Fibroblast of pulmonary artery (primary cell): ENCODE data around the gene ZFPM1.

Source experiments
- DNase-seq: peaks from one replicate; pipeline ENCODE4 v3.0.0-alpha.2; 2010; ENCODE audit warnings: low read depth
- H3K4me3 ChIP-seq: replicated peaks from 2 replicates; pipeline ENCODE4 v1.5.1; 2011; ENCODE audit warnings: low read depth, mild to moderate bottlenecking, control low read depth, low read length, moderate library complexity
- CTCF ChIP-seq: IDR thresholded peaks from 2 replicates; pipeline ENCODE4 v1.5.1; 2011; ENCODE audit warnings: mild to moderate bottlenecking, control low read depth, low read length, inconsistent platforms; ENCODE audit errors: missing control alignments

Gene ZFPM1

GRCh38 chr16:88511060-88511459, 58.0 kb downstream of the ZFPM1 start:
- no peak for TF ChIP-seq CTCF

GRCh38 chr16:88511906-88512305, 58.8 kb downstream of the ZFPM1 start:
- DNase-seq: no peak
- no peak overlapping the region for H3K4me3 ChIP-seq
- no peak for TF ChIP-seq CTCF

More at GRCh38 chr16:88511060-88511459, 58.0 kb downstream of the ZFPM1 start:
- DNase-seq: no peak
- H3K4me3 ChIP-seq: no peak overlapping the region

- no peak for DNase-seq
- H3K4me3 ChIP-seq: no peak overlapping the region
- TF ChIP-seq CTCF: no peak
Measured at GRCh38 chr16:88512728-88513696, 59.9 kb downstream of the ZFPM1 start.

GRCh38 chr16:88514070-88514469, 61.0 kb downstream of the ZFPM1 start:
- H3K4me3 ChIP-seq: no peak overlapping the region
- DNase-seq: no peak
- TF ChIP-seq CTCF: no peak

GRCh38 chr16:88514526-88515232, 61.6 kb downstream of the ZFPM1 start:
- no peak for TF ChIP-seq CTCF

GRCh38 chr16:88515371-88515770, 62.3 kb downstream of the ZFPM1 start:
- TF ChIP-seq CTCF: no peak
- H3K4me3 ChIP-seq: no peak overlapping the region
- DNase-seq: no peak

More at GRCh38 chr16:88514526-88515232, 61.6 kb downstream of the ZFPM1 start:
- DNase-seq: no peak
- no peak overlapping the region for H3K4me3 ChIP-seq
